HG03558 (cell line): Measurements from ENCODE around the gene TRPC4AP.
A peak's percentile ranks its signal among the peaks of the same experiment; 100 is the strongest.

Source experiments
- ATAC-seq: cut with Tn5 transposase; IDR thresholded peaks from one replicate; pipeline ENCODE4 v1.9.1; 2021; ENCODE audit warnings: moderate number of reproducible peaks; ENCODE audit not compliant: unreplicated experiment; ENCODE audit errors: extremely low read depth

The TRPC4AP gene

GRCh38 chr20:34979366-34980153 lies 113.0 kb downstream of the TRPC4AP start:
- ATAC-seq, result no peak

- no peak for ATAC-seq
Measured at GRCh38 chr20:34978092-34978744, 114.4 kb downstream of the TRPC4AP start.

GRCh38 chr20:34977365-34978091 lies 115.1 kb downstream of the TRPC4AP start:
- ATAC-seq, result no peak

GRCh38 chr20:34976286-34976685 lies 116.3 kb downstream of the TRPC4AP start:
- ATAC-seq, result no peak

- no peak for ATAC-seq
Measured at GRCh38 chr20:34974246-34974645, 118.4 kb downstream of the TRPC4AP start.

- ATAC-seq, result no peak
Measured at GRCh38 chr20:34971561-34972235, 120.9 kb downstream of the TRPC4AP start.

GRCh38 chr20:34970846-34971560 lies 121.6 kb downstream of the TRPC4AP start:
- ATAC-seq, result no peak

- ATAC-seq, result no peak
Measured at GRCh38 chr20:34970193-34970840, 122.3 kb downstream of the TRPC4AP start.

GRCh38 chr20:34968042-34968775 lies 124.4 kb downstream of the TRPC4AP start:
- no peak for ATAC-seq

- ATAC-seq, result no peak
Measured at GRCh38 chr20:34967421-34967820, 125.2 kb downstream of the TRPC4AP start.

- ATAC-seq, result no peak
Measured at GRCh38 chr20:34965051-34965450, 127.6 kb downstream of the TRPC4AP start.

GRCh38 chr20:34964486-34964885 lies 128.1 kb downstream of the TRPC4AP start:
- ATAC-seq, result no peak

GRCh38 chr20:34956751-34957472 lies 135.7 kb downstream of the TRPC4AP start:
- ATAC-seq, result no peak

GRCh38 chr20:34956041-34956458 lies 136.6 kb downstream of the TRPC4AP start:
- ATAC-seq, result no peak

GRCh38 chr20:34955231-34956040 lies 137.2 kb downstream of the TRPC4AP start, which contains the start of the genes GSS and MYH7B:
GSS (minus strand) TSS chr20:34955806; CDS start chr20:34951852, 3,954 bp downstream.
MYH7B (plus strand) TSS chr20:34955868; CDS start chr20:34978006, 22,138 bp downstream.
- peak; percentile 57 for ATAC-seq

- no peak for ATAC-seq
Measured at GRCh38 chr20:34954904-34955230, 137.7 kb downstream of the TRPC4AP start.

GRCh38 chr20:34953960-34954359 lies 138.6 kb downstream of the TRPC4AP start:
- no peak for ATAC-seq
